GM21526 (cell line): ENCODE measurements around the gene SH3PXD2A.
"Not testable (repeated sequence)": the region's sequence is repeated elsewhere in the genome, so short reads cannot be mapped to it uniquely, and the experiment has no call there.

Source experiments
- ATAC-seq: cut with Tn5 transposase; IDR thresholded peaks from one replicate; pipeline ENCODE4 v1.9.1; 2021; ENCODE audit warnings: moderate library complexity; ENCODE audit not compliant: unreplicated experiment, low FRiP score

Gene SH3PXD2A

DNA sequence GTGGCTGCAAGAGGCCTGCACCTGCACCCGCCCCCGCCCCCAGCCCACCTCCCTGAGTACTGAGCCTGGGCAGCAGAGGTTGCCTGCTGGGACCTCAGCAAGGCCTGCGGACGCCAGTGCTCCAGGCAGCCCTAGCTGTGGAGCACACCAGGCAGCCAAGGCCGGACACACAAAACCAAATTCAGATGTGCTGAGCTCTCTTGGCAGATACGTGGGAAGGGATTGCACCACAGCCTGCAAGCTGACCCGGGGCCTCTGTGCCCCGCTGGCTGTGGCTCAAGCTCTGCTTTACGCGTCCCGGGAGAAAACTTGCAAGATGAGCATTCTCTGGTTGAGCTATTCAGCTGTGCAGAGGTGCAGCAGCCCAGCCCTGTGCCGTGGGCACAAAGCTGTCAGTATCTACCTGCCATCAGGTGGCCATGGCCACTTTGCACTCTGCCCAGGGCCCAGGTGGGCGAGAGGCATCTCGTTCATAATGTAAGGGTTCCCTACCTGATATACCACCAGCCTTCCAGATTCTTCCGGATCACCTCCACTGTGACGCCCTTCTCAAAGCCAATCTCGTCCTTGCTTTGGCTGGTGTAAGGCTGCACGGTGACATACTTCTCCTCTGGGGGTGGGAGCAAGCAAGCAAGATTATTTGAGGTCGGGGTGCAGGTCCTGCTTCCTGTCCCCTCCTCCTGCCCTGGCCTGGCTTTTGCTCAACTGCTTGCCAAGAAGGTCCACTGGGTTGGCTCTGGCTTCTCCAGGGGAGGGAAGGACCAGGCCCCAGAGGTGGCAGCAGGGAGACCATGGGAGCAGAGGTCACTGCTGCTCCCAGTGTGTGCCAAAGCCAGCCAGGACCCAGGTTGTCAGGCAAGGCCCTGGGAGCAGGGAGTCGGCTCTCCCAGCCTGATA is 238.4 kb downstream of the SH3PXD2A start:
- ATAC-seq, result no peak

DNA sequence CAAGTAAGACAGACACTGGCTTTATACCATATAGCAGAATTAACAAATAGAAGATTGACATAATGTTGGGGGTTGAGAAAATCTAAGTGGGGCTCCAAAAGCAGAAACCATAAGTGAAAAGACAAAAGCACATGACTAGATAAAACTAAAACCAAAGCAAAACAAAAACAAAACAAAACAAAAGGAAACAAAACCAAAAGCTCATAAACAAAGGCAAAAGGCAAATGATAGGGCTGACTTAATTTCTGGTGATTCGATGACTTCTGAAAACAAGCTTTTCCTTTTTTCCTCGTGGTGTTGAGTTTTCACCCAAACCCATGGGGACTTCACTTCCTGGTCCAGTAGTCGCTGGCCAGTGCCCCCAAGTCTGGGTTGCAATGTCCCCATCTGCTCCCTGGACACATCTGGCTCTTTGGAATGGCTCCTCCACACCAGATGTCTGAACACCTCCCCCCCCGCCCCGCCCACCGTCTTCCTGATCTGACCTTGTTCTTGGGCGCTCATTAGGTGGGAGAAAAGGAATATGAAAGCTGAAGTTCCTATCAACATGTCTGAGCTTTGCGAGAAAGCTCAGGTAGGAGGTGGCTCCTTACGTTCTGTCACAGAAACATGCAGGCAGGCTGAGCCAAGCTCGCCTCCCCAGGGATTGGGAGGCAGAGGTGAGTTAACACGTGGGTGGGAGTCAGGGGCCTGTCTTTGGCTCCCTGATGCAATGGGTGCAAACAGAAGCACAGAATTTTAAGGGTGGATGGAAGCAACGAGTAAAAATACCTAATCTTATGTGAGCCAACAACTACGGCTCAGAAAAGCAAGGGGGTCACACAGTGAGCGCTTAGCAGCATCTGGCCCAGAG is 240.8 kb downstream of the SH3PXD2A start:
- no peak for ATAC-seq

DNA sequence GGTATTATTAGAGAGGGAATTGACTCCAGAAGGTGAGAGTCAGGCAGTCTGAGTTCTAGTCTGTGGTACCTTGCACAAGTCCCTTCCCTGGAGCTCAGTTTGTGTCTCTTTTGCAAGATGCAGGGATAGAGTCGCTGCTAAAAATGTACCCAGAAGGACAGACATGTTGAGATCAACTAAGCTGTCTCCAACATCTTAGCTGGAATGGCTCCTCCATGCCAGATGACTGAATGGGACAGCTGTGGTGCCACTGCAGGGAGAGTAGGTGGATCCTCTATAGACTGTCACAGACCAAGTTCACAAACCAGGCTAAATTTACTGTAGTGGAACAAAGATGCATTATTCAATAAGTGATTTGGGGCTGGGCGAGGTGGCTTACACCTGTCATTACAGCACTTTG is 241.8 kb downstream of the SH3PXD2A start:
- no peak for ATAC-seq

- ATAC-seq, result no peak
Observed at GRCh38 chr10:103612462-103613365, 242.7 kb downstream of the SH3PXD2A start.

- ATAC-seq, result no peak
Observed at GRCh38 chr10:103610921-103611511, 244.4 kb downstream of the SH3PXD2A start.

GRCh38 chr10:103610083-103610472 is 245.3 kb downstream of the SH3PXD2A start:
- no peak for ATAC-seq

DNA sequence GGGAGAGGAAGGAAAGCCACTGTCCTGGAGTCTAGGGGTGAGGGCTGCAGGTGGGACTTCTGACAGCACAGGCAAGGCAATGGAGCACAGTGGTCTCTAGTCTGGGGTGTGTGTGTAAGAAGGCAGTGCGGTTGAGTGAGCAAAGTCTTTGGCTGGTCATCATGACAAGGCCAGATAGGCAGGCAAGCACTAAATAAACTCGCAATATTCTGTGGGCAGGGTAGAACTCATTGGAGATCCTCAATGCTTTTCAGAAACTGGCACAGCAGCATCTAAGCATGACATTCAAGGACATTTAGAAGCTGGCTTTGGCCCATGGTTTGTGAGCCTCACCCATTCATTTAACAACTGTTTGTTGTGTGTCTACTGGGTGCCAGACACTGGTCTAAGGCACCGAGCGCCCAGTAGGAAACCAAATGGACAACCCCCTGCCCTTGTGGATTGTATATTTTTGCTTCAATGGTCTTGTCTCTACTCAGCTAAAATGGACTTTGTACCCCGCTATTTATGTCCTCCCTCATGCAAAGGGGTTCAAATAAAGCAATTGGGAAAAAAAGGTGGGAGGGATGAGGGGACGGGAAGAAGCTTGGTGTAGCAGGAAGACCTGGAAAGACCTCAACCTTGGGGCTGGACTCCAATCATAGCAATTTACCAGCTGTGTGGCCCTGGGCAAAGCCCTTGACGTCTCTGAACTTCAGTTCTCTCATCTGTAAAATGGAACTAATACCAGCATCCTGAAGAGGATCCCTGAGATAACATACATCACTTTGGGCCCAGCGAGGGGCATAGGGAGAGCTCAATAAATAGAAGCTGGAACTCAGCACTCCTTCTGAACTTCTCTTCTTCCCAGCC is 245.9 kb downstream of the SH3PXD2A start:
- ATAC-seq, result no peak

- not testable (repeated sequence) for ATAC-seq
Observed at GRCh38 chr10:103608056-103608455, 247.3 kb downstream of the SH3PXD2A start.

DNA sequence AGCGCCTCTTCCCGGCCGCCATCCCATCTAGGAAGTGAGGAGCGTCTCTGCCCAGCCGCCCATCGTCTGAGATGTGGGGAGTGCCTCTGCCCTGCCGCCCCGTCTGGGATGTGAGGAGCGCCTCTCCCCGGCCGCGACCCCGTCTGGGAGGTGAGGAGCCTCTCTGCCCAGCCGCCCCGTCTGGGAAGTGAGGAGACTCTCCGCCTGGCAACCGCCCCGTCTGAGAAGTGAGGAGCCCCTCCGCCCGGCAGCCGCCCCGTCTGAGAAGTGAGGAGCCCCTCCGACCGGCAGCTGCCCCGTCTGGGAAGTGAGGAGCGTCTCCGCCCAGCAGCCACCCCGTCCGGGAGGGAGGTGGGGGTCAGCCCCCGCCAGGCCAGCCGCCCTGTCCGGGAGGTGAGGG is 248.3 kb downstream of the SH3PXD2A start:
- not testable (repeated sequence) for ATAC-seq

GRCh38 chr10:103606097-103606438 is 249.3 kb downstream of the SH3PXD2A start:
- ATAC-seq, result not testable (repeated sequence)

DNA sequence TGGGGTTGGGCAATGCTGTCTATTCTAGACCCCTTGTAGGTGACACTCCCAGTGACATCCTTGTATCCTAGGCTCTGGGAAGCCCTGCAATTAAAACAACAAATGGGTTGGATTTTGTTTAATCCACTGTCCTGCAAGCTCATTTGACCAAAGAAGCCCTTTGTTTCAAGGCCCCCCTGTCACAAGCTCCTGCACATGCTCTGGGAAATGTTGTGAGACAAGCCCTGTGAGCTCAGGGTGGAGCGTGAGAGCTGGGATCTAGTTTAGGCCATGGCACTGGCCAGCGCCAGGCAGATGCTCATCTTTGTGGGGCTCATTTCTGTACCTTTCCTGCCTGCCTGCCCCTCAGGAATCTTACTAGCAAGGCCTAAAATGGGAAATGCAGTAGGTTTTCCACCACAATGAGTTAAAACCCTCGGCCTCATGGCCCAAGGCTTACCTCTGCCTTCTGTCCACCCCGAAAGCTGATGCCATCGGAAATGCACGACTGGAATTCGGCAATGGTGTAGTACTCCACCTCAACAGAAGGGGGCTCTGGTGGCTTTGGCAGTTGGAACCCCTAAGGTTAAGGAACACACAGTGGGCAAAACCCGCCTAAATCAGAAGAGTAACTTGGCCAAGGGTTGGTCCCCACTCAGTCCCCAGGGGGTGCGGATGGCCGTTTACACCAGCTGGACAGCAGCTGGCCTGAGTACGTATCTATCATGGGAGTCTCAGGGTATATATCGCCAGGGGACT is 249.8 kb downstream of the SH3PXD2A start:
- ATAC-seq, result no peak

- ATAC-seq, result no peak
Observed at GRCh38 chr10:103603382-103603781, 252.0 kb downstream of the SH3PXD2A start.

GRCh38 chr10:103602852-103603155 is 252.6 kb downstream of the SH3PXD2A start:
- no peak for ATAC-seq

DNA sequence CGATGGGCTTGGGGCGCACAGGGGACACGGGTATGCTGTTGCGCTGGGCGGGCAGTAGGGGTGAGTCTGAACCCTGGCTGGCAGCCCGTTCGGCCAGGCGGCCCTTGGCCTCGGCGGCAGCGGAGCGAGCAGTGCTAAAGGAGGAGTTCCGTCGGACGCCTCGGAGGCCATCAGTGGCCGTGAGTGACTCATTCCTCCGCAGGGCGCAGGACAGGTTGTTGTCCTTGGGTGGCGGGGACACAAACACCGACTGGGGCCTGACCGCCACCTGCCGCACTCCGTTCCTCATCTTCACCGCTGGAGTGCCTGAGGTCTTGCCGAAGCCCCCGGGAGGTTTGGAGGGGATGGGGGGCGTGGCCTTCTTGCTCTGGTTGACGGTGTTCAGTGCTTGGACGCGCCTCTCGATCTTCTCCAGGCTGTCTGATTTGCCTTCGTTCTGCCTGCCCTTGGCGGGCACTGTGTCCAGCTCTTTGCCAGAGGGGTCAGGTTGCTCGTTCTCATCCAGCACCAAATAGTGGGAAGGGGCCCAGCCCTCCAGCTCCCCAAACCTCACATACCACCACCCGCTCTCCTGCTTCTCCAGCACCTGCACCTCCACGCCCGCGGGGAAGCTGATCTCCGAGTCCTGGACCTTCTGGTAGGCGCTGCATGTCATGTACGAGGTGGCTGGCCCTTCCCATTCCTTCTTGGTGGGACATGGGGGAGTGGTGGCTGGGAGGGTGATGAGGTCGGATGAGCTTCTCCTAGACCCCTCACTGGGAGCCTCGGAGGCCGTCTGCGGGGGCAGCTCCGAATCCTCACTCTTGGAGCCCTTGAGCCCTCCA is 253.1 kb downstream of the SH3PXD2A start:
- ATAC-seq, result no peak

DNA sequence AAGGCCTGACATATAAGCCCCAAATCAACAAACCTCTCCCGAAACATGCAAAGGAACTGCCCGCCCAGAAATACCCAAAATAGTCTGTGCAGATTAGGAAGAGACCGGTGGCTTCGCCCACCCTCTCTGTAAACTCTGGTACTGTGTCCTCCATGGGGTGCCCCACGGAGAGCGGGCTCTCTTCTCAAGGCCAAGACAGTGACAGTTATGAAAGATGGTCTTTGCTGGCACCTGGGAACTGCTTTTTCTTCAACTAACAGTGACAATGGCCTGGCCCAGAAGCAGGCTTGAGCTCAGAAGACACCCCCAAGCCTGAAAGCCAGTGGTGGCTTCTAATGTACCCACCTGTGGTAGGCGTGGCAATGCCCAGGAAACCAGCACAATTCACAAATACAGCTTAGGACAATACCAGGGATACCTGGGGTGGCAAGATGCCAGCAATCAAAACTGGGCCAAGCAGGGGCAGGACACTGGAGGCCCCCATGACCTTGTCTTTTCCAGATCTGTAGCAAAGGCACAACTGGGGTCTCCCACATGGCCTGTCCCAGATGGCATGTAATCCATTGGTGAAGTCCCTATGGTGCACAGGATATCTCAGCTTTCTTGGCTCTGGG is 254.3 kb downstream of the SH3PXD2A start:
- no peak for ATAC-seq

- ATAC-seq, result no peak
Observed at GRCh38 chr10:103600325-103600724, 255.1 kb downstream of the SH3PXD2A start.

- ATAC-seq, result no peak
Observed at GRCh38 chr10:103599907-103600306, 255.5 kb downstream of the SH3PXD2A start.

DNA sequence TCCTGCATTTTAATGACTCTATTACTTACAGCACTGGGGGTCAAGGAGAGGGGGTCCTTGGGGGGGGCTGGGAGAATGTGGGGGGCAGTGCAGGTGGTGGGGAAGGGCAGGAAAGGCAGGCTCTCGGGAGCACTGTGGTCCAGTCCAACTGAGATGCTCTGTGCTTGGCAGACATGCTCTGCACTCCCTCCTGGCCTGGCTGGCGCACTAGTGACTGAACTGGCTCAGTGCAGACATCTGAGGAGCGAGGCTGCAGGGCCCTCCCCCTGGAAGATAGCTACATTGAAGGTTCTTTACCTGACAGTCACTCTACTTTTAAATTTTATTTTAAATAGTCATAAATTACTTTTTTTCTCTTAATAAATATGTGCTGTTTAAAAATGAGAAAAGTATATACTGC is 256.2 kb downstream of the SH3PXD2A start:
- no peak for ATAC-seq
